22Rv1 (cell line): Measurements from ENCODE around the gene PRPSAP2.

ENCODE experiments used
- ZFX ChIP-seq: fragments of 450-650 bp; IDR thresholded peaks from 2 replicates; pipeline ENCODE4 v1.6.1; 2017; ENCODE audit warnings: antibody characterized with exemption, borderline replicate concordance
- TF ChIP-seq, protein P1 (sequence below): fragments of 450-650 bp; IDR thresholded peaks from 2 replicates; pipeline ENCODE4 v1.5.1; 2017; ENCODE audit warnings: mild to moderate bottlenecking

DNA sequence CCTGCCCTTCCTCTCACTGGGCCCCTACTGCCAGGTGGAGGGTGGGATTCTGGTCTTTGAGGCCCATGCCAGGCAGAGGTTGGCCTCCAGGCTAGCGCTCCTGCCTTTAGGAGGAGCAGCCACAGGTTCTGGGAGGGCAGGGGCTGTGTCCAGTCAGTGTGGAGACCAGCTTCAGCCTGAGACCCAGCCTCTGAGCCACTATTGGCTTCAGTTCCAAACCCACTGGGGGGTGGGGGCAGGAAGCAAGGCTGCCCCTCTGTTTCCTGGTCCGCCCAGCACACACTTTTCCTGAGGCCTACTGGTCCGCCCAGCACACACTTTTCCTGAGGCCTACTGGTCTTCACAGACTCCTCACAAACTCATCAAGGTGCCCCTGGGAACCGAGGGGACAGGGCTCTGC lies 110.4 kb downstream of the PRPSAP2 start:
- TF ChIP-seq, protein P1, sequence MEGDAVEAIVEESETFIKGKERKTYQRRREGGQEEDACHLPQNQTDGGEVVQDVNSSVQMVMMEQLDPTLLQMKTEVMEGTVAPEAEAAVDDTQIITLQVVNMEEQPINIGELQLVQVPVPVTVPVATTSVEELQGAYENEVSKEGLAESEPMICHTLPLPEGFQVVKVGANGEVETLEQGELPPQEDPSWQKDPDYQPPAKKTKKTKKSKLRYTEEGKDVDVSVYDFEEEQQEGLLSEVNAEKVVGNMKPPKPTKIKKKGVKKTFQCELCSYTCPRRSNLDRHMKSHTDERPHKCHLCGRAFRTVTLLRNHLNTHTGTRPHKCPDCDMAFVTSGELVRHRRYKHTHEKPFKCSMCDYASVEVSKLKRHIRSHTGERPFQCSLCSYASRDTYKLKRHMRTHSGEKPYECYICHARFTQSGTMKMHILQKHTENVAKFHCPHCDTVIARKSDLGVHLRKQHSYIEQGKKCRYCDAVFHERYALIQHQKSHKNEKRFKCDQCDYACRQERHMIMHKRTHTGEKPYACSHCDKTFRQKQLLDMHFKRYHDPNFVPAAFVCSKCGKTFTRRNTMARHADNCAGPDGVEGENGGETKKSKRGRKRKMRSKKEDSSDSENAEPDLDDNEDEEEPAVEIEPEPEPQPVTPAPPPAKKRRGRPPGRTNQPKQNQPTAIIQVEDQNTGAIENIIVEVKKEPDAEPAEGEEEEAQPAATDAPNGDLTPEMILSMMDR, result no peak
- no peak for TF ChIP-seq ZFX
